CD1c-positive myeloid dendritic cell (primary cell): Measurements from ENCODE around the gene ZNF804A.
"Not testable (repeated sequence)": the region's sequence is repeated elsewhere in the genome, so short reads cannot be mapped to it uniquely, and the experiment has no call there.

Source experiments
- DNase-seq: peaks from one replicate; pipeline ENCODE4 v3.0.0-alpha.2; 2016; ENCODE audit errors: extremely low spot score

The ZNF804A gene

GRCh38 chr2:184815824-184816223 lies 217.5 kb downstream of the ZNF804A start:
- DNase-seq: no peak

GRCh38 chr2:184824597-184824996 lies 226.3 kb downstream of the ZNF804A start:
- DNase-seq: no peak

GRCh38 chr2:184830531-184830930 lies 232.2 kb downstream of the ZNF804A start:
- no peak for DNase-seq

GRCh38 chr2:184834699-184835397 lies 236.5 kb downstream of the ZNF804A start:
- DNase-seq: no peak

GRCh38 chr2:184835398-184835715 lies 237.0 kb downstream of the ZNF804A start:
- DNase-seq: no peak

- DNase-seq: no peak
These were observed 249.0 kb downstream of the ZNF804A start for GRCh38 chr2:184847331-184847730.

GRCh38 chr2:184849516-184849915 lies 251.2 kb downstream of the ZNF804A start:
- DNase-seq: no peak

GRCh38 chr2:184851576-184851975 lies 253.2 kb downstream of the ZNF804A start:
- no peak for DNase-seq

GRCh38 chr2:184859187-184859586 lies 260.9 kb downstream of the ZNF804A start:
- DNase-seq: no peak

- DNase-seq: no peak
These were observed 262.4 kb downstream of the ZNF804A start for GRCh38 chr2:184860744-184861143.

- DNase-seq: no peak
These were observed 276.9 kb downstream of the ZNF804A start for GRCh38 chr2:184875212-184875611.

GRCh38 chr2:184875911-184876310 lies 277.6 kb downstream of the ZNF804A start:
- no peak for DNase-seq

- no peak for DNase-seq
These were observed 279.6 kb downstream of the ZNF804A start for GRCh38 chr2:184877909-184878308.

- DNase-seq: no peak
These were observed 281.3 kb downstream of the ZNF804A start for GRCh38 chr2:184879671-184880070.

GRCh38 chr2:184886585-184886984 lies 288.3 kb downstream of the ZNF804A start:
- DNase-seq: not testable (repeated sequence)

- DNase-seq: no peak
These were observed 292.0 kb downstream of the ZNF804A start for GRCh38 chr2:184890311-184890710.

GRCh38 chr2:184904991-184905390 lies 306.7 kb downstream of the ZNF804A start:
- DNase-seq: no peak

GRCh38 chr2:184906160-184906559 lies 307.8 kb downstream of the ZNF804A start:
- DNase-seq: no peak

GRCh38 chr2:184906709-184907108 lies 308.4 kb downstream of the ZNF804A start:
- no peak for DNase-seq

- no peak for DNase-seq
These were observed 310.6 kb downstream of the ZNF804A start for GRCh38 chr2:184908966-184909365.

- no peak for DNase-seq
These were observed 322.2 kb downstream of the ZNF804A start for GRCh38 chr2:184920451-184920965.

- DNase-seq: no peak
These were observed 323.3 kb downstream of the ZNF804A start for GRCh38 chr2:184921676-184922075.

GRCh38 chr2:184923751-184924150 lies 325.4 kb downstream of the ZNF804A start:
- DNase-seq: no peak

- no peak for DNase-seq
These were observed 328.7 kb downstream of the ZNF804A start for GRCh38 chr2:184927040-184927439.
